ENCODE data around the gene APRT.

GRCh38 chr16:88830258-88830657 lies 18.5 kb upstream of the APRT start:
- TF ChIP-seq CTCF (IDR thresholded peaks at IDR 0.05): no peak
- no peak for TF ChIP-seq EP300 (IDR thresholded peaks at IDR 0.05)
- no peak for TF ChIP-seq POLR2A (IDR thresholded peaks at IDR 0.05; ENCODE audit: low read depth)
- no peak for TF ChIP-seq POLR2AphosphoS5 (IDR thresholded peaks at IDR 0.05)

Data from esophagus muscularis mucosa (tissue), 4 donors.